GM12872 (cell line): Measurements from ENCODE around the gene DNAJC18.

Experiments used
- TF ChIP-seq, protein P1 (sequence below): IDR thresholded peaks from 3 replicates; pipeline ENCODE4 v1.5.1; 2011; ENCODE audit warnings: low read depth, mild to moderate bottlenecking, low read length, moderate library complexity; ENCODE audit not compliant: insufficient read depth

Gene DNAJC18

DNA sequence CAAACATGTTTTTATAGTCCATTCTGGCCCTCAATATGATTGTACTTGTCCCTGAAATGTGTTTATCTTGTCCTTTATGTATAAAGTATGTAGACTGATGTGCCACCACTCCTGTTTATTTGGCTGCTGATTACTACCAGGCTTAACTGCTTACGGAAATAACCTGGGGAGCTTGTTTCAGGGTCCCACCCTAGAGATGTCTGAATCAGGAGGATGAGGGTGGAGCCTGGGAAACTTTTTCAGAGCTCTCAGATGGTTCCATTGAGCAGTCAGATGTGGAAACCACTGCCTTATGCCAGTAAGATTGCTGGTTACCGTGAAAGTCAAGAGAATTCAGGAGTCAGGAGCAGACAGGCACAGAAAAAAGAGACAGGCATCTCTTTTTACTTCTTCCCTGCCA, 75.4 kb downstream of the DNAJC18 start:
- TF ChIP-seq, protein P1, sequence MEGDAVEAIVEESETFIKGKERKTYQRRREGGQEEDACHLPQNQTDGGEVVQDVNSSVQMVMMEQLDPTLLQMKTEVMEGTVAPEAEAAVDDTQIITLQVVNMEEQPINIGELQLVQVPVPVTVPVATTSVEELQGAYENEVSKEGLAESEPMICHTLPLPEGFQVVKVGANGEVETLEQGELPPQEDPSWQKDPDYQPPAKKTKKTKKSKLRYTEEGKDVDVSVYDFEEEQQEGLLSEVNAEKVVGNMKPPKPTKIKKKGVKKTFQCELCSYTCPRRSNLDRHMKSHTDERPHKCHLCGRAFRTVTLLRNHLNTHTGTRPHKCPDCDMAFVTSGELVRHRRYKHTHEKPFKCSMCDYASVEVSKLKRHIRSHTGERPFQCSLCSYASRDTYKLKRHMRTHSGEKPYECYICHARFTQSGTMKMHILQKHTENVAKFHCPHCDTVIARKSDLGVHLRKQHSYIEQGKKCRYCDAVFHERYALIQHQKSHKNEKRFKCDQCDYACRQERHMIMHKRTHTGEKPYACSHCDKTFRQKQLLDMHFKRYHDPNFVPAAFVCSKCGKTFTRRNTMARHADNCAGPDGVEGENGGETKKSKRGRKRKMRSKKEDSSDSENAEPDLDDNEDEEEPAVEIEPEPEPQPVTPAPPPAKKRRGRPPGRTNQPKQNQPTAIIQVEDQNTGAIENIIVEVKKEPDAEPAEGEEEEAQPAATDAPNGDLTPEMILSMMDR, result no peak

DNA sequence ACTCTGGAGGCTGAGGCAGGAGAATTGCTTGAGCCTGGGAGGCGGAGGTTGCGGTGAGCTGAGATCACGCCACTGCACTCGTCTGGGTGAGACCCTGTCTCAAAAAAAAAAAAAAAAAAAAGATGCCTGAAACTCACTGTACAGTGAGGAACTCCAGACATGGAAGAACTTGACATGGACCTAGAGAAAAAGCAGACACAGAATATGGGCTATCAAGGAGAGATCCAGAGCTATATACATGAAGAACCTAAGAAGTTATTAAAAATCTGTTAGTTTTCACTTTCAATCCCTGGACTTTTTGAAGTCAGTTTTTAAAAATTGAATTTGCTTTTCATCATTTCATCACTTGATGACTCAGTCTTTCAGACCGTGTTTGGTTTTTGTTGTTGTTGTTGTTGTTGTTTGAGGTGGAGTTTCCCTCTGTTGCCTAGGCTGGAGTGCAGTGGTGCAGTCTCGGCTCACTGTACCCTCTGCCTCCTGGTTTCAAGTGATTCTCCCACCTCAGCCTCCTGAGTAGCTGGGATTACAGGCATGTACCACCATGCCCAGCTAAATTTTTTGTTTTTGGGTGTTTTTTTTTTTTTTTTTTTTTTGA, 77.4 kb downstream of the DNAJC18 start:
- TF ChIP-seq, protein P1, result no peak

DNA sequence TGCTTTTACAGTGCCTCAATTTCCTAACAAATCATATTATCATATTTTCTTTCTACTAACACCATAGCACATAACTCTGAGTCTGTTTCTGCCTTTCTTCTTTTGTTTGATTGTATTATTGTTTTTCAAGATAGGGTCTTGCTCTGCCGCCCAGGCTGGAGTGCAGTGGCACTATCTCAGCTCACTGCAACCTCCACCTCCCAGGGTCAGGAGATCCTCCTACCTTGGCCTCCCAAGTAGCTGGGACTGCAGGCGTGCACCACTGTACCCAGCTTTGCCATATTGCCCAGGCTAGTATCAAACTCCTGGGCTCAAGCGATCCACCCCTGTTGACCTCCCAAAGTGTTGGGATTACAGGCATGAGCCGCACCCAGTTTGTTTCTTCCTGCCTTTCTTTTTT, 78.9 kb downstream of the DNAJC18 start:
- TF ChIP-seq, protein P1, result no peak
